Smooth muscle cell of bladder (primary cell): ENCODE data around the gene TNP2. TPM values are rescaled to one million over a fixed set of nuclear protein-coding genes. Genes with fewer than 3 reads are reported as not detected.

Experiments used
- total RNA-seq: library from RNA; depleted of rRNA; stranded (reverse); fragments of >200 nt; gene quantifications from 2 replicates; pipeline ENCODE4 v1.2.3, GENCODE V29; 2014

The TNP2 gene
- total RNA-seq, result not detected in 2 replicates

DNA sequence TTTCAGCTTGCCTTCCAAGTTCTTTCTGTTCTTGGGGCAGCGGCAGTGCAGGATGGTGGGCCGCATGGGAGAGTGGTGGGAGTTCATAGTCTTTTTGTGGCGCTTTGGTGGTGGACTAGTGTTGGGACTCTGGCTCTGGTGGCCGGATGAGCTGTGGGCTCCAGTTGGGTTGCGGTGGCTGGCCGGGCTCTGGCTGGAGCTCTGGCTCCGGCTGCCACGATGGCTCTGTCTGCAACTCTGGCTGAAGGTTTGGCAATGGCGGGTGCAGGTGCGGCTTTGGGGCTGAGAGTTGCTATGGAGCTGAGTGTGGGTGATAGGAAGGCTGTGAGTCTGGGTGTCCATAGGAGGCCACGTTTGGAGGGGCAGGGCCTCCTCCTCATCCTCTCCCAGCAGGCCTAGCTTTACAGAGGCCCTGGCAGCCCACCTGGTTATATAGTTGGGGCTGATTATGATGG, at the start of gene TNP2:
Gene TNP2, minus strand, starts transcription at position 405 of the 455 bp plus-strand sequence. Its CDS starts 63 bp downstream, at position 342.

DNA sequence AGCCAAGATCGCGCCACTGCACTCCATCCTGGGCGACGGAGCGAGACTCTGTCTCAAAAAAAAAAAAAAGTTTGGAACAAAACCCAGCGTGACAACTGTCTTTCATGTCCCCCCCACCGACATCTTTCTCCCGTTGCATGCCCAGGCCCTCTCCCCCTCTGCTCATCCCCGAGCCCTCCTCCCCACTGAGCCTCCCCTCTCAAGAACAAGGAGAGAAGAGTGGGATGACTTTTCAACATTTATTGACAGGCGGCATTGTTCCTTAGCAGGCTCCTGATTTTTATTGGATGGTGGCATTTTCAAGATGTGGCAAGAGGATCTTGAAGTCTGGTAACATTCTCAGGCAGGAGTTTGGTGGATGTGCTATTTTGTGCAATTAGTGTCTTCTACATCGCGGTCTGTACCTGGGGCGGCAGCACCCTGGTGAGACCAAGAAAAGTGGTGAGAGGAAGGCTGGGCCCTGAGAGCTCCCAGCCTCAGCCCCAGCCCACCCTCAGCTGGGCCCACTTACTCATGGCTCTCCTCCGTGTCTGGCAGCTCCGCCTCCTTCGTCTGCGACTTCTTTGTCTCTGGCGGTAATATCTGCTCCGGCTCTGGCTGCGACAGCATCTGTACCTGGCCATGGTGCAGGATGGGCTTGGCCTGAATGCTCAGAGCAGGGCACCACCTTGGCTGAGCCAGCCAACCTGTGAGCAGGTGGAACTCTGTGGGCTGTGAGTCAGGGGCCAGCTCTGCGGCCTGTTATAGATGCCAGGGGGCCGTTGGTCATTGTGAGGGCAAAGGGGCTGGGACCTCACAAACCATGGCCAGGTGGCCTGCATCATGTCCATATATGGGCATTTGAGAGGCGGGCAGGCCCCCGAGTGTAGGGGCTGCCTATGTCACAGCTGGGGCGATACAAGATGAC, 11.7 kb upstream of the TNP2 start, which contains the start of gene PRM1:
Gene PRM1, minus strand, starts transcription at position 715 of the 907 bp plus-strand sequence. Its CDS starts 92 bp downstream, at position 623.

DNA sequence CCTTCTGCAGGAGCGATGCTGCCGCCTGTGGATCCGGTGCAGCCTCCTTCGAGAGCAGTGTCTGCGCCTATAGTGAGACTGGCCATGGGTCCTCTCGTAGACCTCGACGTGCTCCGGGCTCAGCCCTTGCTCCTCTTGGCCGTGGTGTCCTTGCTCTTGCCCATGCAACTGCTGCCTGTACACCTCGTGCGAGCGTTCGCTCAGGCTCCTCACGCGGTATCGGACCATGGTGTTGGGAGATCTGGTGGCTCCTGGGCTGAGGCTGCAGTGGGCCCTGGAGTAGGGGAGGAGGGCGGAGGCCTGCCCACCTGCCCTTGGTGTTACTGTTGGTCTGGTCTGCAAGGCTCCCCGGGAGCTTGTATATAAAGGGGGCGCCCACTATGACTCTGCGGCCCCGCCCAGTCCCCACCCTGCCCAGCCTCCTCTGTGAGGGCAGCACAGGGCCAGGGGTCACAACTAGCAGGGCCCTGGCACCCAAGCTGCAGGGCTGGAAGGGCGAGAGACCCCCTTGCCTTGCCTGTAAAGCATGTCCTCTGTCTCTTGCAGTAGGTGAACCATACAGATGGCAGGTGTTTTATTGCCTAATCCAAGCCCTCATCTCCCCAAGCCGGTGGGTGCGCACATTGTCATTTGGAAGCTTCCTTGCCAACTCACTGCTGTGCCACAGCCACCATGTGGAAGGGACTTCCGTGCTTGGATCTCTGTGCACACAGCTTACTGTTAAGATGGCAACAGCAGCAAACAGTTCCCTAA, 7.2 kb upstream of the TNP2 start, which contains the start of gene PRM2:
Gene PRM2, minus strand, starts transcription at position 338 of the 753 bp plus-strand sequence. Its CDS starts 110 bp downstream, at position 228.

DNA sequence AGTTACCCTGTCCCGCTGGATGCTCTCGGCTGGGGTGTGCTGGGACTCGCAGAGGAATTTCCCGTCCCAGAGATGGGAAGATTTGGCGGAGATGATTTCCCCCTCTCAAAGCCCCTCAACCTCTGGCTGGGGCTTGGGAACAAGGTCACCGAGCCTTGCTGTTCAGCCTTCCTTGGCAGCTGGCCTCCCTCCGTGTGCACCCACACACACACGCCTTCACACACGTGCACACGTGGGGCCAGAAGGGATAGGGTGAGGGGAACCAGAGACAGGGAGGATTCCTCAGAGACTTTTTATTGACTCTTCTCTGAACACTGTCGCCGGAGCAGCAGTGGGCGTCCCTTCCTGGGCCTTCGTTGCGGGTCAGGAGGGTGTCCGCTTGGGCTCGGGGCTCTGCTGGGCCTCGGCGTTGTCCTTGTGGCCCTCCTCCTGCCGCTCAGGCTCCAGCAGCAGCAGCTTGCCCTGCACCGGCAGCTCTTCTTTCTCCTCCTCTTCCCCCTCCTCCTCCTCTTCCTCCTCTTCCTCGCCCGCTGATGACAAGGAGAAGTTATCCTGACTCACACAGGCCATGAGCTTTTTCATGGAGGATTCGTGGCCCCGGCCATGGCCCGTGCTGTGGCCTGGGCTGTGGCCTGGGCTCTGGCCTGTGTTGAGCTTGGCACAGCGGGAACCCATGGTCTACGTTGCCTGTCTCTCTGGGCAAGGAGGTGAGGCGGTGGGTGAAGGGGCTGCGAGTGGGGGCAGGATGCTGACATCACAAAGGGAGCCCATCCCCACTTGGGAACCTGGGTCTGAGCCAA, 4.0 kb upstream of the TNP2 start, which contains the start of gene PRM3:
Gene PRM3, minus strand, starts transcription at position 709 of the 800 bp plus-strand sequence. Its CDS starts 34 bp downstream, at position 675.

DNA sequence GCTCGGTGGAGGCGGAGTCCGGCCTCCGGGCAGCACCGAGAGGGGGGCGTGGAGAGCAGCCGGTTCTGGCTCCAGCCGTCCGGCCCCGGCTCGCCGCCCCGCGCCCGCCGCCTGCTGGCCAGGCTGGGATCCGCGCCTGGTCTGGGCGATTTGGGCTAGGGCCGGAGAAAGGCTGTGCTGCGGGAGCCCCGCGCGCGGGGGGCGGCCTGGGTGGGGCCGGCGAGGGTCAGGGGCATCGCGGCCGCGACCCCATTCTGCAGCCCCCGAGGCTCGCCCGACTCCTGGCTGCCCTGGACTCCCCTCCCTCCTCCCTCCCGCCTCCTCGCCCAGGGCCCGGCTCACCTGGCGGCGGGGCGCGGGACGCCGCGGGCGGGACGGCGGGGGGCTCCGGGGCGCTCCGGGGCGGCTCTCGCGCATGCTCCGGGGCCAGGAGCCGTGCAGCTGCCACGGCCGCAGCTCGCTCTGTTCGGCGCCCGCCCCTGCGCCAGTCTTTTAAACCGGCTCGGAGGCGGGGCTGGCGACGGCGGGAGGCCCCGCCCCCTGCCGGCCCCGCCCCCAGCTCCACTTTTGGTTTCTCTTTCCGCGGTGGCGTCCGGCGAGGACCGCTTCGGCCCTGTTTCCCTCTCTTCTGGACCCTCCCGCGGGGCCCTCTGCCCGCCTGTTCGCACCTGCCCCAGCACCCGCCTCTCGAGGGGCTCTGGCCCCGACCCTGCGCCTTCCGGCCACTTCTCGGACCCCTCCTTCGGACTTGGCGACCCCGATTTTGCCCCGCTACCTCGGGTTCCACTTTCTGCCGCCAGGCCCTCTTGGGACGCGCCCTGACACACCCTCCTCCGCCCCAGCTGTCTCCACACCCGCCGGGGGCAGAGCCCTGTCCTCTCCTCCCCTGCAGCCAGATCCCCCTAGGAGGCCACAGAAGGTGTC, 13.1 kb downstream of the TNP2 start, which contains the start of gene SOCS1:
Gene SOCS1, minus strand, starts transcription at position 468 of the 924 bp plus-strand sequence. CDS start 726 bp downstream, outside the sequence.

Other genes starting within 250 kb of the TNP2 start
- gene SOCS1, start 13.1 kb downstream of the TNP2 start, total RNA-seq, result 2.4 and 3.1 TPM in 2 replicates
- not detected in 2 replicates for gene PRM3, start 4.3 kb upstream of the TNP2 start, total RNA-seq
- gene PRM2, start 7.2 kb upstream of the TNP2 start, total RNA-seq, result not detected in 2 replicates
- not detected in 2 replicates for gene PRM1, start 12.0 kb upstream of the TNP2 start, total RNA-seq
- 1.4 and 1.5 TPM in 2 replicates for gene RMI2, start 76.1 kb upstream of the TNP2 start, total RNA-seq